HL-60 (cell line): ENCODE results near the gene NHEJ1.

ENCODE experiments used
- DNase-seq, 2 experiments: peaks; one replicate each; pipeline ENCODE4 v3.0.0-alpha.2; 2010 to 2020; ENCODE audit warnings: low read depth in 1 of 2, low spot score in 1 of 2
- H3K27ac ChIP-seq: fragments of 250-450 bp; sonication (Bioruptor Pico); replicated peaks from 2 replicates; pipeline ENCODE4 v1.5.1; 2020; ENCODE audit warnings: mild to moderate bottlenecking, moderate library complexity
- H3K27me3 ChIP-seq: fragments of 250-450 bp; sonication (Bioruptor Pico); 2 replicates; pipeline ENCODE4 v1.5.1; 2021; ENCODE audit warnings: mild to moderate bottlenecking, moderate library complexity; ENCODE audit not compliant: insufficient read depth, poor library complexity, severe bottlenecking
- H3K4me3 ChIP-seq: replicated peaks from 2 replicates; pipeline ENCODE4 v1.5.1; 2011; ENCODE audit warnings: mild to moderate bottlenecking, control low read depth, low read length; ENCODE audit not compliant: insufficient read depth
- GABPA ChIP-seq: IDR thresholded peaks from 2 replicates; pipeline ENCODE4 v1.6.1; 2012; ENCODE audit warnings: low read depth
- POLR2AphosphoS5 ChIP-seq: IDR thresholded peaks from 2 replicates; pipeline ENCODE4 v1.6.1; 2012; ENCODE audit warnings: low read depth
- SPI1 ChIP-seq: IDR thresholded peaks from 2 replicates; pipeline ENCODE4 v1.6.1; 2012; ENCODE audit warnings: low read depth, mild to moderate bottlenecking, borderline replicate concordance
- TF ChIP-seq, protein P1 (sequence below): IDR thresholded peaks from 2 replicates; pipeline ENCODE4 v1.6.1; 2012; ENCODE audit warnings: low read depth; ENCODE audit not compliant: insufficient replicate concordance
- TF ChIP-seq, protein P2 (sequence below): IDR thresholded peaks from one replicate; pipeline ENCODE4 v1.5.1; 2011; ENCODE audit warnings: low read length, control low read depth, inconsistent platforms; ENCODE audit not compliant: insufficient read depth

NHEJ1 gene

DNA sequence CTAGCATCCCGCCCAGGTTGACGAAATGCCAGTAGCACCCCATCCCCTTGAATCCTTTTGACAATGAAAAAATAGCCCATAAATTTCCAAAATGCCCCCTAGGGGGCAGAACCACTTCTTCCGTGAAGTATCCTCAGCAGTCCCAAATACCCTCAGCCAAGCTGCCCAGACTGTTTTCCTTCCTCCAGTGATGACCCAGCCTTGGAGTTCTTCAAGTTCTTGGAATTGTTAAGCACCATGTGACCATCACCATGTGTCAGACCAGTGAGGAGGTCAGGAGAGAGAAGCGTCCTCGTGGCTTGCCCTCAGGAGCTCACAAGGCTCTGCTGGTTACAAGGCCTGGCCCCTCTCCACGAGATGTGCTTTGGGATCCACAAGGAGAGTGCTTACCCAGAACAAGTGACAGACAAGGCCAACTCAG lies 10.6 kb upstream of the NHEJ1 start:
- Histone ChIP-seq H3K27ac (no peak overlapping the region), H3K27me3 (no peaks in the 10 kb centered on the region), H3K4me3 (no peak overlapping the region)
- TF ChIP-seq POLR2AphosphoS5 (0 out of 2 replicates have a peak, but pooled peaks have one; percentile 31), SPI1 (no peak)
- TF ChIP-seq, protein P1, sequence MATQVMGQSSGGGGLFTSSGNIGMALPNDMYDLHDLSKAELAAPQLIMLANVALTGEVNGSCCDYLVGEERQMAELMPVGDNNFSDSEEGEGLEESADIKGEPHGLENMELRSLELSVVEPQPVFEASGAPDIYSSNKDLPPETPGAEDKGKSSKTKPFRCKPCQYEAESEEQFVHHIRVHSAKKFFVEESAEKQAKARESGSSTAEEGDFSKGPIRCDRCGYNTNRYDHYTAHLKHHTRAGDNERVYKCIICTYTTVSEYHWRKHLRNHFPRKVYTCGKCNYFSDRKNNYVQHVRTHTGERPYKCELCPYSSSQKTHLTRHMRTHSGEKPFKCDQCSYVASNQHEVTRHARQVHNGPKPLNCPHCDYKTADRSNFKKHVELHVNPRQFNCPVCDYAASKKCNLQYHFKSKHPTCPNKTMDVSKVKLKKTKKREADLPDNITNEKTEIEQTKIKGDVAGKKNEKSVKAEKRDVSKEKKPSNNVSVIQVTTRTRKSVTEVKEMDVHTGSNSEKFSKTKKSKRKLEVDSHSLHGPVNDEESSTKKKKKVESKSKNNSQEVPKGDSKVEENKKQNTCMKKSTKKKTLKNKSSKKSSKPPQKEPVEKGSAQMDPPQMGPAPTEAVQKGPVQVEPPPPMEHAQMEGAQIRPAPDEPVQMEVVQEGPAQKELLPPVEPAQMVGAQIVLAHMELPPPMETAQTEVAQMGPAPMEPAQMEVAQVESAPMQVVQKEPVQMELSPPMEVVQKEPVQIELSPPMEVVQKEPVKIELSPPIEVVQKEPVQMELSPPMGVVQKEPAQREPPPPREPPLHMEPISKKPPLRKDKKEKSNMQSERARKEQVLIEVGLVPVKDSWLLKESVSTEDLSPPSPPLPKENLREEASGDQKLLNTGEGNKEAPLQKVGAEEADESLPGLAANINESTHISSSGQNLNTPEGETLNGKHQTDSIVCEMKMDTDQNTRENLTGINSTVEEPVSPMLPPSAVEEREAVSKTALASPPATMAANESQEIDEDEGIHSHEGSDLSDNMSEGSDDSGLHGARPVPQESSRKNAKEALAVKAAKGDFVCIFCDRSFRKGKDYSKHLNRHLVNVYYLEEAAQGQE = no peak
- TF ChIP-seq, protein P2, sequence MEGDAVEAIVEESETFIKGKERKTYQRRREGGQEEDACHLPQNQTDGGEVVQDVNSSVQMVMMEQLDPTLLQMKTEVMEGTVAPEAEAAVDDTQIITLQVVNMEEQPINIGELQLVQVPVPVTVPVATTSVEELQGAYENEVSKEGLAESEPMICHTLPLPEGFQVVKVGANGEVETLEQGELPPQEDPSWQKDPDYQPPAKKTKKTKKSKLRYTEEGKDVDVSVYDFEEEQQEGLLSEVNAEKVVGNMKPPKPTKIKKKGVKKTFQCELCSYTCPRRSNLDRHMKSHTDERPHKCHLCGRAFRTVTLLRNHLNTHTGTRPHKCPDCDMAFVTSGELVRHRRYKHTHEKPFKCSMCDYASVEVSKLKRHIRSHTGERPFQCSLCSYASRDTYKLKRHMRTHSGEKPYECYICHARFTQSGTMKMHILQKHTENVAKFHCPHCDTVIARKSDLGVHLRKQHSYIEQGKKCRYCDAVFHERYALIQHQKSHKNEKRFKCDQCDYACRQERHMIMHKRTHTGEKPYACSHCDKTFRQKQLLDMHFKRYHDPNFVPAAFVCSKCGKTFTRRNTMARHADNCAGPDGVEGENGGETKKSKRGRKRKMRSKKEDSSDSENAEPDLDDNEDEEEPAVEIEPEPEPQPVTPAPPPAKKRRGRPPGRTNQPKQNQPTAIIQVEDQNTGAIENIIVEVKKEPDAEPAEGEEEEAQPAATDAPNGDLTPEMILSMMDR = peak; percentile 70
- peak in 1 of 2 experiments; percentile 46 for DNase-seq

DNA sequence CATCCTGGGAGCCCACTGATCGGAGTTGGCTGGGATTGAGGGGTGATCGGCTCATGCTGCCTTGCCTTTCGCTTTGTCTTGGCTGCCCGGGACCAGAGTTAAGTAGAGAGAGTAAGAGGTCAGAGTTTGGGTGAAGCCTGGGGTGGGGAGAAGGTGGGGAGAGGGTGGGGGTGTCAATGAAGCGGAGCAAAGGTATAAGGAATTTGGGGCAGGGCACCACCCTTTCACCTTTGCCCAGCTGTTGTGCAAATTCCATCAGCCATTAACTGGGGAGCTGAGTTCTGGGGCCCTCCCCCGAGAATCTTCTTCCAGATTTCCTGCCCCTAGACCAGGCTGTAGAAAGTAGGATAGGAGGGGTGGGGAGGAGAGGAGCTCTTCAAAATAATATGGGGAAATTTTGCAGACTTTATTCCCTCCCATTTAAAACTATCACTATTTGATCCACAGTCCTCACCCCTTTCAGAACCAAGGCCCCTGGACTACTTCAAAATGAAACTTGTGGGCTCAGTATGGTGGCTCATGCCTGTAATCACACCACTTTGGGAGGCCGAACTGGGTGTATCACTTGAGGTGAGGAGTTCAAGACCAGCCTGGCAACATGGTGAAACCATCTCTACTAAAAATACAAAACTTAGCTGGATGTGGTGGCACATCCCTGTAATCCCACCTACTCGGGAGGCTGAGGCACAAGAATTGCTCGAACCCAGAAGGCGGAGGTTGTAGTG lies 9.5 kb upstream of the NHEJ1 start, which contains the start of gene SLC23A3:
SLC23A3 (minus strand) TSS at position 100 of the 725 bp plus-strand sequence; CDS start at position 55, 45 bp downstream.
- H3K27ac ChIP-seq = no peak within 1 kb of the TSS
- no peak within 1 kb of the TSS for H3K4me3 ChIP-seq
- H3K27me3 ChIP-seq = no peaks in the 10 kb centered on the region
- TF ChIP-seq, protein P2 = no peak
- TF ChIP-seq GABPA (no peak), POLR2AphosphoS5 (no peak), SPI1 (no peak)
- TF ChIP-seq, protein P1 = no peak
- no peak for DNase-seq

DNA sequence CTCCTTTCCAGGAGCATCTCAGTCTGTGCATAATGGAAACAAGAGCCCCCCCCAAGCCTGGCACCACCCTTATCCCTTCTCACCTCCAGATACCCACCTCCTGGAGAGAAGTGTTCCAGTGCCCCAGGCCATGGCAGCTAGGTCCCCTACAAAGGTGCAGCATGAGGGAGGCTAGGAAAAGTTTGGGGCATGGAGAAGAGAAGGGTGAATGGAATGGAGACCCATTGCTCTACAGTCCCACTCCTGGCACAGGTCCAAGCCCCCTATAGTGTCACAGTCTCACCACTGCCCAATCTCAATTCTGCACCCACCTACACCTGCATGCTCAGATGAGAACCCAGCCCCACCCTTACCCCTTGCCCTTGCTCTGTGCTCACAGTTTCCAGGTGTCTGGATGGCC lies 8.3 kb upstream of the NHEJ1 start:
- DNase-seq = no peak
- no peak overlapping the region for H3K4me3 ChIP-seq
- H3K27ac ChIP-seq = no peak overlapping the region
- H3K27me3 ChIP-seq = no peaks in the 10 kb centered on the region
- no peak for TF ChIP-seq GABPA
- TF ChIP-seq, protein P1 = no peak
- no peak for TF ChIP-seq POLR2AphosphoS5
- no peak for TF ChIP-seq SPI1
- TF ChIP-seq, protein P2 = no peak
